Measurements from ENCODE around the gene CPLANE2. TPM values are rescaled to one million over a fixed set of nuclear protein-coding genes. Genes with fewer than 3 reads are reported as not detected.
A peak's percentile ranks its signal among the peaks of the same experiment; 100 is the strongest.
"Not testable (repeated sequence)": the region's sequence is repeated elsewhere in the genome, so short reads cannot be mapped to it uniquely, and the experiment has no call there.

The CPLANE2 gene
- total RNA-seq, 2 experiments from 2014 or later = 1.2 to 1.4 TPM

DNA sequence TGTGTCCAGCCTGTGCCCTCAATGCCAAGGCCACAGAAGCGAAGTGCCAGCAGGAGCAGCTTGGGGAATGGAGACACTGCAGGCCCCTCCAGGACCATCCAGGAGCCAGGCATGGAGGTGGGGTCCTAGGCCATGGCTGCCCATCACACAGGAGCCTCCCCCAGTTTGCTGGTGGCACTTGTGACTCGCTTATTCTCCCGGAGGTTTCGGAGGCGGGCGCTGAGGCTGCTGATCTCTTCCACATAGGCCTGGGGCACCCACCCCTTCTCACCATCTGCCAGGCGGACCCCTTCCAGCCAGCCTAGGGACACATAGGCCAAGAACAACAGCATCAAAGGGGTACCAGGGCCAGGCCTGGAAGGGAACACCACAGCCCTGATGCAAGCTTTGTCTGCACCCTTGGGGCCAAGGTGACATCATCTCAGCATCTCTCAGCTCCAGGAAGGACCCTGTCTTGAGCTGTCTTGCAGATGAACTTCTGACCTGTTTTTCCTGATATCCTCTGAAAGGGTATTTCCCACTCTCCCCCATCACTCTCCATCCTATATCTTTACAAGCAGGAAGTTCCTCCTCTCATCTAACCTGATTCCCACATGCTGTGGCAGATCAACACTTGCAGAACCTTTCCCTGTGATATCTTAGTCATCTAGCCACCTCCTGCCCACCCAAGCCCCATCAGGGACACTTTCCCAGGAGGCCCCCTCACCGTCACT lies 38.4 kb downstream of the CPLANE2 start:
- Mint-ChIP-seq H3K27ac (peak overlapping the region; percentile 0), H3K27me3 (no peaks in the 10 kb centered on the region), H3K36me3 (ENCODE audit: low read depth) (peaks cover 2% of the 10 kb centered on the region), H3K4me1 (ENCODE audit: low read depth) (peaks cover 6% of the 10 kb centered on the region), H3K4me3 (no peak overlapping the region), H3K9me3 (no peaks in the 10 kb centered on the region)
- CTCF ChIA-PET = interaction anchor here (0.9 to 1.4 kb wide), 2 partner anchors 38 to 116 kb away, joined by 3 to 4 read pairs; partner anchors contain the start of gene CPLANE2
- intact Hi-C loops (cut with micrococcal nuclease) = no loop called here
- ATAC-seq (peak; percentile 39), DNase-seq (no peak)
- POLR2A ChIA-PET = no interaction called here
- TF ChIP-seq, protein P1, sequence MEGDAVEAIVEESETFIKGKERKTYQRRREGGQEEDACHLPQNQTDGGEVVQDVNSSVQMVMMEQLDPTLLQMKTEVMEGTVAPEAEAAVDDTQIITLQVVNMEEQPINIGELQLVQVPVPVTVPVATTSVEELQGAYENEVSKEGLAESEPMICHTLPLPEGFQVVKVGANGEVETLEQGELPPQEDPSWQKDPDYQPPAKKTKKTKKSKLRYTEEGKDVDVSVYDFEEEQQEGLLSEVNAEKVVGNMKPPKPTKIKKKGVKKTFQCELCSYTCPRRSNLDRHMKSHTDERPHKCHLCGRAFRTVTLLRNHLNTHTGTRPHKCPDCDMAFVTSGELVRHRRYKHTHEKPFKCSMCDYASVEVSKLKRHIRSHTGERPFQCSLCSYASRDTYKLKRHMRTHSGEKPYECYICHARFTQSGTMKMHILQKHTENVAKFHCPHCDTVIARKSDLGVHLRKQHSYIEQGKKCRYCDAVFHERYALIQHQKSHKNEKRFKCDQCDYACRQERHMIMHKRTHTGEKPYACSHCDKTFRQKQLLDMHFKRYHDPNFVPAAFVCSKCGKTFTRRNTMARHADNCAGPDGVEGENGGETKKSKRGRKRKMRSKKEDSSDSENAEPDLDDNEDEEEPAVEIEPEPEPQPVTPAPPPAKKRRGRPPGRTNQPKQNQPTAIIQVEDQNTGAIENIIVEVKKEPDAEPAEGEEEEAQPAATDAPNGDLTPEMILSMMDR (IDR thresholded peaks at IDR 0.05) = no peak

DNA sequence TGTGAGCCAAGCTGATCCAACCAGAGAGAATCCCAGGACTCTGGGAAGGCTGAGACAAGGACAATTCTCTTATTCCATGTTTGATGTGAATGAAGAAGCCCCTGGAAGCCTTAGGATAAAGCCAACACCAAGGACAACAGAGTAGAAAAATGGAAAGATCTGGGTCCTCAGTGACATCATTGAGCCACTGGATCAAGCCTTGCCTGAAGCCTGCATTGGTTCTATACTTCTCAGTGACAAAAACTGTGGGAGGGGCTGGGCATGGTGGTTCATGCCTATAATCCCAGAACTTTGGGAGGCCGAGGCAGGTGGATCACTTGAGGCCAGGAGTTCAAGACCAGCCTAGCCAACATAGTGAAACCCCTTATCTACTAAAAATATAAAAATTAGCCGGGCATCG lies 40.1 kb downstream of the CPLANE2 start:
- no peak for ATAC-seq
- TF ChIP-seq, protein P1 (IDR thresholded peaks at IDR 0.05) = no peak
- intact Hi-C loops (cut with micrococcal nuclease) = no loop called here
- no peaks in the 10 kb centered on the region for H3K27me3 Mint-ChIP-seq
- DNase-seq = no peak
- H3K27ac Mint-ChIP-seq = no peak overlapping the region
- ChIA-PET POLR2A (no interaction called here), CTCF (interaction anchor here (1.6 kb wide), 1 partner anchor 115 kb away, joined by 4 read pairs; no protein-coding TSS in a partner anchor)
- H3K9me3 Mint-ChIP-seq = no peaks in the 10 kb centered on the region
- no peak overlapping the region for H3K4me3 Mint-ChIP-seq
- peaks cover 6% of the 10 kb centered on the region for H3K4me1 Mint-ChIP-seq (ENCODE audit: low read depth)
- H3K36me3 Mint-ChIP-seq (ENCODE audit: low read depth) = no peaks in the 10 kb centered on the region

DNA sequence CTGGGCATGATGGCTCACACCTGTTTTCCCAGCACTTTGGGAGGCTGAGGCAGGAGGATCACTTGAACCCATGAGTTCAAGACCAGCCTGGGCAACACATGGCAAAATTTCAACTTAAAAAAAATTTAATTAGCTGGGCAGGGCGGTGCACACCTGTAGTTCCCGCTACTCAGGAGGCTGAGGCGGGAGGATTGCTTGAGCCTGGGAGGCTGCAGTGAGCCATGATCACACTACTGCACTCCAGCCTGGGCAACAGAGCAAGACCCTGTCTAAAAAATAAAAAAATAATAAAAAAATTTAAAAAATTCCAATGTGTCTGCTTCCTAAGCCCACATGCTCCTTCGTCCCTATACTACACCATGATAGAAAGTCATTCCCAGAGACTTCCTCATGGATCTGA lies 40.8 kb downstream of the CPLANE2 start:
- H3K4me1 Mint-ChIP-seq (ENCODE audit: low read depth); ATAC-seq; DNase-seq; POLR2A ChIA-PET; H3K36me3 Mint-ChIP-seq (ENCODE audit: low read depth); H3K27me3 Mint-ChIP-seq; H3K4me3 Mint-ChIP-seq; H3K9me3 Mint-ChIP-seq; intact Hi-C loops (cut with micrococcal nuclease); H3K27ac Mint-ChIP-seq: not testable (repeated sequence)
- CTCF ChIA-PET = interaction anchor here (1.6 kb wide), 1 partner anchor 114 kb away, joined by 4 read pairs; no protein-coding TSS in a partner anchor

DNA sequence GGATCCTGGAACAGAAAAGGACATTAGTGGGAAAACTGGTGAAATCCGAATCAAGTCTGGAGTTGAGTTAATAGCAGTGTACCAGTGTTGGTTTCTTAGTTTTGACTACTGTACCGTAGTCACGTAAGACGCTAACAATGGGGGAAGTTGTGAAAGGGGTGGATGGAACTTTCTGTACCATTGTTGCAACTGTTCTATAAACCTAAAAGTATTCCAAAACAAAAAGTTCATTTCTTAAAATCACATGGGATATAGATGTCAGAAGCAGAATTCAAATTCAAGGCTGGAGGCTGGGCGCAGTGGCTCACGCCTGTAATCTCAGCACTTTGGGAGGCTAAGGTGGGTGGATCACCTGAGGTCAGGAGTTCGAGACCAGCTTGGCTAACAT lies 41.5 kb downstream of the CPLANE2 start:
- intact Hi-C loops (cut with micrococcal nuclease) = no loop called here
- peaks cover 6% of the 10 kb centered on the region for H3K4me1 Mint-ChIP-seq (ENCODE audit: low read depth)
- no peaks in the 10 kb centered on the region for H3K36me3 Mint-ChIP-seq (ENCODE audit: low read depth)
- no peak overlapping the region for H3K4me3 Mint-ChIP-seq
- H3K9me3 Mint-ChIP-seq = no peaks in the 10 kb centered on the region
- no peak for DNase-seq
- POLR2A ChIA-PET = no interaction called here
- CTCF ChIA-PET = no interaction called here
- TF ChIP-seq, protein P1 (IDR thresholded peaks at IDR 0.05) = no peak
- ATAC-seq = no peak
- H3K27ac Mint-ChIP-seq = no peak overlapping the region
- H3K27me3 Mint-ChIP-seq = no peaks in the 10 kb centered on the region

DNA sequence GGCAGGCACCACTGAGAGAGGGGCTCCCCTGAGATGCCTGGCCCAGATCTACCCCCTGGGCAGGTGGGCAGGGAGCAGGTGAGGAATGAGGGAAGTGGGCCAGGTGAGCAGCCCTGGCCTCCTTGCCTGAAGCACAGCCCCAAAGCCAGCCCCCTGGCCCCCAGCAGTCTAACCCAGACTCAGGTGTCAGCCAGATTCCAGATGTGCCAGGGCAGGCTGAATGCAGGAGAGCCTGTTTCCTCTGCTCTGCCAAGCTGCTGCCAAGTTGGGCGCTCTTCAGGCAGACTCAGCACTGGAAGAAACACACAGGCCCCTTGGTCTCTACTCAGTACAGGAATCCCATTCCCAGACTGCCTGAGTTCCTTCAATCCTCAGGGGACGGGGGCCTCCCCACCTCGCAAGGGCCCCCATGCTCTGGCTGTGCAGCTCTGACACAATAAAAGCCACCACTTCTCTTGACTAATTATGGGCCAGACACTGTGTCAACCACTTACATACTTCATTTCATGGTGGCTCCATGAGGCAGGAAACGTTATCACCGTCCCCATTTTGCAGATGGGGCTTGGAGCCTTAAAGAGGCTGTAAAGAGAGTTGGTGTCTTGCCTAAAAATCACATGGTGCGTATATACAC lies 45.0 kb downstream of the CPLANE2 start:
- H3K9me3 Mint-ChIP-seq = no peaks in the 10 kb centered on the region
- TF ChIP-seq, protein P1 (IDR thresholded peaks at IDR 0.05) = no peak
- no peaks in the 10 kb centered on the region for H3K36me3 Mint-ChIP-seq (ENCODE audit: low read depth)
- peaks cover 6% of the 10 kb centered on the region for H3K27me3 Mint-ChIP-seq
- ChIA-PET CTCF (interaction anchor here (12.2 kb wide), 1 partner anchor 112 kb away, joined by 299 read pairs; no protein-coding TSS in a partner anchor), POLR2A (no interaction called here)
- intact Hi-C loops (cut with micrococcal nuclease) = no loop called here
- no peak overlapping the region for H3K4me3 Mint-ChIP-seq
- ATAC-seq (no peak), DNase-seq (no peak)
- H3K27ac Mint-ChIP-seq = no peak overlapping the region
- peaks cover 4% of the 10 kb centered on the region for H3K4me1 Mint-ChIP-seq (ENCODE audit: low read depth)

Data from activated CD8-positive, alpha-beta T cell treated with anti-CD3 and anti-CD28 coated beads for 36 hours (primary cell).